ENCODE measurements around the gene STK33. TPM values are rescaled to one million over a fixed set of nuclear protein-coding genes. Genes with fewer than 3 reads are reported as not detected.

The STK33 gene
- total and polyA plus RNA-seq, 2 donors (not counting 1 experiment from before 2014, with no cell fraction given): 1.7 to 3.3 TPM

GRCh38 chr11:8640267-8640906 lies 46.4 kb upstream of the STK33 start:
- Histone ChIP-seq H3K9ac (ENCODE audit: insufficient read depth, low read length) (no peak overlapping the region), H3K4me2 (ENCODE audit: extremely low read depth, insufficient read depth, low read length) (no peak overlapping the region), H3K4me1 (ENCODE audit: control insufficient read depth, extremely low read depth, insufficient read depth, low read length) (no peaks in the 10 kb centered on the region), H3K27me3 (ENCODE audit: control insufficient read depth, insufficient read depth, low read length) (no peaks in the 10 kb centered on the region), H3K79me2 (ENCODE audit: control insufficient read depth, insufficient read depth, low read length) (no peaks in the 10 kb centered on the region), H3K4me3 (replicated peaks in 1 of 4; ENCODE audit: control extremely low read depth in 1 of 4, insufficient read depth in 1 of 4, low read depth in 3 of 4, low read length in 4 of 4) (no peak overlapping the region), H4K20me1 (ENCODE audit: control insufficient read depth, extremely low read depth, insufficient read depth, low read length) (no peaks in the 10 kb centered on the region), H3K36me3 (ENCODE audit: control insufficient read depth, insufficient read depth, low read length) (peaks cover 1% of the 10 kb centered on the region), H3K27ac (ENCODE audit: insufficient read depth, low read length) (no peak overlapping the region), H3K9me3 (ENCODE audit: control insufficient read depth, insufficient read depth, low read depth, low read length) (no peaks in the 10 kb centered on the region), H2AFZ (ENCODE audit: low read length) (no peak overlapping the region)
- DNase-seq (ENCODE audit: low read depth in 2 of 2): no peak
- no peak for TF ChIP-seq CTCF (conservative IDR thresholded peaks at IDR 0.05 in 1 of 2, IDR thresholded peaks at IDR 0.05 in 1 of 2; ENCODE audit: low read depth in 1 of 2, low read length in 2 of 2)
- TF ChIP-seq EZH2 (IDR thresholded peaks at IDR 0.05; ENCODE audit: low read length, missing control alignments): no peak

- H3K27me3 ChIP-seq (ENCODE audit: control insufficient read depth, insufficient read depth, low read length): no peaks in the 10 kb centered on the region
- H3K4me1 ChIP-seq (ENCODE audit: control insufficient read depth, extremely low read depth, insufficient read depth, low read length): no peaks in the 10 kb centered on the region
- DNase-seq (ENCODE audit: low read depth in 2 of 2): no peak
- no peak overlapping the region for H3K9ac ChIP-seq (ENCODE audit: insufficient read depth, low read length)
- no peak overlapping the region for H3K4me2 ChIP-seq (ENCODE audit: extremely low read depth, insufficient read depth, low read length)
- H3K9me3 ChIP-seq (ENCODE audit: control insufficient read depth, insufficient read depth, low read depth, low read length): no peaks in the 10 kb centered on the region
- H4K20me1 ChIP-seq (ENCODE audit: control insufficient read depth, extremely low read depth, insufficient read depth, low read length): no peaks in the 10 kb centered on the region
- no peak overlapping the region for H3K27ac ChIP-seq (ENCODE audit: insufficient read depth, low read length)
- H2AFZ ChIP-seq (ENCODE audit: low read length): no peak overlapping the region
- TF ChIP-seq CTCF (conservative IDR thresholded peaks at IDR 0.05 in 1 of 2, IDR thresholded peaks at IDR 0.05 in 1 of 2; ENCODE audit: low read depth in 1 of 2, low read length in 2 of 2): no peak
- no peak for TF ChIP-seq EZH2 (IDR thresholded peaks at IDR 0.05; ENCODE audit: low read length, missing control alignments)
- no peak overlapping the region for H3K4me3 ChIP-seq (replicated peaks in 1 of 4; ENCODE audit: control extremely low read depth in 1 of 4, insufficient read depth in 1 of 4, low read depth in 3 of 4, low read length in 4 of 4)
- H3K79me2 ChIP-seq (ENCODE audit: control insufficient read depth, insufficient read depth, low read length): no peaks in the 10 kb centered on the region
- H3K36me3 ChIP-seq (ENCODE audit: control insufficient read depth, insufficient read depth, low read length): no peaks in the 10 kb centered on the region
These were observed 45.6 kb upstream of the STK33 start for GRCh38 chr11:8639655-8640054.

GRCh38 chr11:8638300-8638699 lies 44.3 kb upstream of the STK33 start:
- Histone ChIP-seq H3K4me2 (ENCODE audit: extremely low read depth, insufficient read depth, low read length) (no peak overlapping the region), H3K79me2 (ENCODE audit: control insufficient read depth, insufficient read depth, low read length) (no peaks in the 10 kb centered on the region), H3K9ac (ENCODE audit: insufficient read depth, low read length) (no peak overlapping the region), H3K27me3 (ENCODE audit: control insufficient read depth, insufficient read depth, low read length) (no peaks in the 10 kb centered on the region), H2AFZ (ENCODE audit: low read length) (no peak overlapping the region), H3K4me1 (ENCODE audit: control insufficient read depth, extremely low read depth, insufficient read depth, low read length) (no peaks in the 10 kb centered on the region), H3K9me3 (ENCODE audit: control insufficient read depth, insufficient read depth, low read depth, low read length) (no peaks in the 10 kb centered on the region), H3K36me3 (ENCODE audit: control insufficient read depth, insufficient read depth, low read length) (no peaks in the 10 kb centered on the region), H4K20me1 (ENCODE audit: control insufficient read depth, extremely low read depth, insufficient read depth, low read length) (no peaks in the 10 kb centered on the region), H3K27ac (ENCODE audit: insufficient read depth, low read length) (no peak overlapping the region), H3K4me3 (replicated peaks in 1 of 4; ENCODE audit: control extremely low read depth in 1 of 4, insufficient read depth in 1 of 4, low read depth in 3 of 4, low read length in 4 of 4) (no peak overlapping the region)
- peak in 1 of 2 donors; percentile 63 for DNase-seq (ENCODE audit: low read depth in 2 of 2)
- TF ChIP-seq EZH2 (IDR thresholded peaks at IDR 0.05; ENCODE audit: low read length, missing control alignments) (no peak), CTCF (conservative IDR thresholded peaks at IDR 0.05 in 1 of 2, IDR thresholded peaks at IDR 0.05 in 1 of 2; ENCODE audit: low read depth in 1 of 2, low read length in 2 of 2) (no peak)
